Skeletal muscle cell (primary cell): Measurements from ENCODE around the gene PTPRT.

Source experiments
- DNase-seq: peaks from one replicate; pipeline ENCODE4 v3.0.0-alpha.2; 2010; ENCODE audit warnings: low read depth
- H3K4me3 ChIP-seq: 2 replicates; pipeline ENCODE4 v1.5.1; 2011; ENCODE audit warnings: low read depth, mild to moderate bottlenecking, control low read depth, low read length, moderate library complexity

PTPRT gene

DNA sequence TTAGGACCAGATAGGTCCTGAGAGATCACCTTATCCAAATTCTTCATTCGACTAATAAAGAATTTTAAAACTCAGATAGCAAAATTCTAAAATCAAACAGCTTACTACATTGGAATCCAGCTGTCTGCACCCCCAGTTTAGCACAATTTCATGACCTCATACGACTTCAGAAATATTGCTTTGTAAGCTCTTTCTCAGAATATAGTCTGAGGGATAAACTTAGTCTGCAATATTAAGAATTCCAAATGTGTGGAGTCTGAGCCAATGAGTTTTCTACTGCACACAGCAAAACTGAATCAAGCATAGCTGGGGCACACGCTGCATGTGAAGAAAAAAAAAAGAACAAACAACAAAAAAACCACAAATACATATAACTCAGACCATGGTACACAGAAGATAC lies 1029.9 kb downstream of the PTPRT start:
- DNase-seq: no peak
- no peak overlapping the region for H3K4me3 ChIP-seq

GRCh38 chr20:42158272-42158671 lies 1031.4 kb downstream of the PTPRT start:
- no peak overlapping the region for H3K4me3 ChIP-seq
- DNase-seq: no peak

DNA sequence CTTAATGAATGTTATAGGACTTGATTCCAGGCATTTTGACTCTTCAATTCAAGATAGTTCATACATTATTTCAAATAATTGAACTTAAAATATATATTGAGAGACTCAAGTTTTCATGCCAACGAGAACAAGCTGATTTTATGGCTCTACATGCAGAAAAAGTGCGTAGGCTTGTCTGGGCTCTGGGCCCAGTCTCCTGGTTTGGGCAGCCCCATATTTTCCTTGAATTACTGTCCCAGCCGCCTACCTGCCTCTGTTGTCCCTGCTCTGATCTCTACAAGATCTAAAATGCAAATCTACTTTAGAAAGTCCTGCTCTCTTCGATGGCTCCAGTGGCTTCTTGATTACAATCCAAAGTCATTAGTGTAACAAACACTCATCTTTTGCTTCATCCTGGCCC lies 1034.1 kb downstream of the PTPRT start:
- no peak overlapping the region for H3K4me3 ChIP-seq
- DNase-seq: no peak

- DNase-seq: no peak
Observed at GRCh38 chr20:42152575-42152974, 1037.1 kb downstream of the PTPRT start.

GRCh38 chr20:42150230-42150629 lies 1039.5 kb downstream of the PTPRT start:
- DNase-seq: no peak
- no peak overlapping the region for H3K4me3 ChIP-seq

More at GRCh38 chr20:42152575-42152974, 1037.1 kb downstream of the PTPRT start:
- no peak overlapping the region for H3K4me3 ChIP-seq

GRCh38 chr20:42138729-42139128 lies 1051.0 kb downstream of the PTPRT start:
- DNase-seq: no peak
- H3K4me3 ChIP-seq: no peak overlapping the region

DNA sequence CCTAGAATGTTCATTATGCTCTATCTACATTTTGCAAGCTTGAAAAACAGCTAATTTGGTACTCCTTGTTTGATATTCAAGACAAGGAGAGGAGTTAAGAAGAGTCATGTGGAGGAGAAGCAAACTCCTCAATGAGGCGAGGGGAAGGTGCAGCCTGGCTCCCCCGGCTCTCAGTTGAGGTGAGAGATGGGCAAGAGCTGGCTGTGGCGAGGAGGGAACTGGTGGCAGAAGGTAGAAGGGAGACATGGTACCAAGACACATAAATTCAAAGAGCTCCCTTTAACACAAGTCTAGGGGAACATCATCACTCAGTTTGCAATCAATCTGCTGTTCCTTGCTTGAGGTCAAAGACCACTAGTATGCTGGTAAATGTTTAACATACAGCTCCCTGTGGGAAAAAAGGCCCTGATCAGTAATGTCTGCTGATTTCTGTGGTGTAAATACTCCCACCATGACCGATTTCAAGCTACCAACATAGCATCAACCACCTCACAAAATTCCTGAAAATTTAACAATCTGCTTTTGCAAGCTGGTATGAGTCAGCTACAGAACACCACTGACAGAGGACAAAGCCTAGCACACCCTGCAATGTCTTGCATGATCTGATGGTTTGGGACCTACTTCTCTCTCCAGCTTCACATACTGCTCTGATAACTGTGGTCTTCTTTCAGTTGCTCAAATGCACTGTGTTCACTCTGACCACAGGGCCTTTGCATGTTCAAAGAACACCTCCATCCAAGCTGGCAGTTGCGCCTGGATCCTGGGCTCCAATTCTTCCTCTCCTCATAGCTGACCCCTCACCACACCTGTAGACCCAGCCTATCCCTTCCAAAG lies 1055.2 kb downstream of the PTPRT start:
- DNase-seq: no peak
- no peak overlapping the region for H3K4me3 ChIP-seq

GRCh38 chr20:42130810-42131596 lies 1058.7 kb downstream of the PTPRT start:
- H3K4me3 ChIP-seq: no peak overlapping the region
- DNase-seq: no peak

DNA sequence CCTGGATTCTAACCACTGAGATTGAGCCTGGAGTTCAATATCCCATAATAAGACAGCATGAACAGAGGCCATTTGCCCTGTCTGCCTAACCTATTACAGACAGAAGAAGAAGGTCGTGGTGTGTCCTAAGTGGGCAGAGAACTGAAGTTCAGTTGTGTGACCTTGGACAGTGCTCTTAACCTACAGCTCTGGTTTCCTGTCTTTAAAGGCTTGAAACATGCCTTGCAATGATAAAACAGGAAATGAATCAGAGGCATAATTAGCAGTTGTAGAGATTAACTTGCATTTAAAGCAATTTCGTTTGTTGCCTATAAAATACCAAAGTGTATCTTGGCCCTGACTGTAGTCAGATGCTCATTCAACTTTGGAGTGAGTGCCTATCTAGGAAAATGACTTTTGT lies 1064.3 kb downstream of the PTPRT start:
- no peak overlapping the region for H3K4me3 ChIP-seq
- no peak for DNase-seq

DNA sequence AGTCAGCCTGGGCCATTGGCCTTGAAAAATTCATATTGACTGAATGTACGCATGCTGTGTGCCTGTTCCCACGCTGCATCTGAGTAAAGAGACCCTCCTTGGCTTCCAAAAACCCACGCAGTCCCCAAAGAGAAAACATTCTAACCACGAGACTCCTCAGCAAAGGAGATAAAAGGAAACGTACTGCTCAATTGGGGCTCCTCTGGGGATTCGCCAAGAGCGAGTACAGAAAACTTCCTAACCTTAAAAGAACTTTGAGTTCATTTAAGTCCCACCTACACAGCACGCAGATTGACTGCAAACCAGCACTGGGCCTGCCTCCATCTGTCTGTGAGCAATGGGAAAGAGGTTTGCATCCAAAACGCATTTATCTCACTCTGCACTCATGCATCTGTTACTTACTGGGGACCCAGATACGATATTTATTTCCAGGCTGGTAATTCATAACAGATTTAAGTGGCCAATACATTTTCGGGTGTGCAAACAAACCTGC lies 1065.7 kb downstream of the PTPRT start:
- no peak overlapping the region for H3K4me3 ChIP-seq
- DNase-seq: no peak

GRCh38 chr20:42118409-42119125 lies 1071.1 kb downstream of the PTPRT start:
- DNase-seq: no peak
- H3K4me3 ChIP-seq: no peak overlapping the region

DNA sequence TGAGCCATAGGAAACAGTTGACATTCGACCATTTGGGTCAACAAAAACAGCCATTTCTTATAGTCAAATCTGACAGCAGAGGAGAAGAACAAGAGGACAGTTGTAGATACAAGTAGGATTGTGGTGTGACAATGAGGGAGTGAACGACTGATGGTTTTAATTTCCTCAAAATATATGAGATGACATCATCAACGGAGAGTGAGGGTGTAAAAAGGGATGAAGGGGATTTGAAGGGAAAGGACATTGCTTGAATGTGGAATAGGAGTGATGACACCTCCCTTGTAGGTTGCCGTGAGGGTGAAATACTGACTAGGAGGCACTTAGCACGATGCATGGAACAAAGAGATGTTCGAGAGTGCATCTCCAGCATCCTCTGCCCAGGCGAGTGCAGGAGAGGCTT lies 1071.7 kb downstream of the PTPRT start:
- DNase-seq: no peak
- H3K4me3 ChIP-seq: no peak overlapping the region

- DNase-seq: no peak
- no peak overlapping the region for H3K4me3 ChIP-seq
Observed at GRCh38 chr20:42113236-42113635, 1076.5 kb downstream of the PTPRT start.

DNA sequence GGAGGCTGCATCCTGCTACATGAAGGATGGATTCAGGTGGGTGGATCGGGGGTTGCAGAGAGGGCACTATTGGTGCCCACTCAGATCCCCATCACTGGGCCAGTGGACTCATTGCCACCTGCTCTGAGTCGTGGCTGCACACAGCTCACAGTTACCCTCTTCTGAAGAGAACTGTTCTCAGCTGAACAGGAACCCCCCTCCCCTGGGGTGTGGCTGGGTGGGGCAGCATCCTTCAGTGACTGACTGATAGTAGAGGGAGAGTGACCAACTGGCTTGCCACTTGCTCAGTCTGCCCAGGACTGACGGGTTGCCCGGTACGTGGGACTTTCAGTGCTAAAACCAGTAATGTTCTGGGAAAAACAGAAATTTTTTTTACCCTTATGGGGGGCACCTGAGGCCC lies 1077.5 kb downstream of the PTPRT start:
- no peak for DNase-seq

GRCh38 chr20:42111349-42111748 lies 1078.4 kb downstream of the PTPRT start:
- no peak overlapping the region for H3K4me3 ChIP-seq
- no peak for DNase-seq

More for the DNA sequence above, 1077.5 kb downstream of the PTPRT start:
- no peak overlapping the region for H3K4me3 ChIP-seq

GRCh38 chr20:42110301-42110700 lies 1079.4 kb downstream of the PTPRT start:
- H3K4me3 ChIP-seq: no peak overlapping the region
- DNase-seq: no peak

GRCh38 chr20:42102000-42102399 lies 1087.7 kb downstream of the PTPRT start:
- H3K4me3 ChIP-seq: no peak overlapping the region
- no peak for DNase-seq

DNA sequence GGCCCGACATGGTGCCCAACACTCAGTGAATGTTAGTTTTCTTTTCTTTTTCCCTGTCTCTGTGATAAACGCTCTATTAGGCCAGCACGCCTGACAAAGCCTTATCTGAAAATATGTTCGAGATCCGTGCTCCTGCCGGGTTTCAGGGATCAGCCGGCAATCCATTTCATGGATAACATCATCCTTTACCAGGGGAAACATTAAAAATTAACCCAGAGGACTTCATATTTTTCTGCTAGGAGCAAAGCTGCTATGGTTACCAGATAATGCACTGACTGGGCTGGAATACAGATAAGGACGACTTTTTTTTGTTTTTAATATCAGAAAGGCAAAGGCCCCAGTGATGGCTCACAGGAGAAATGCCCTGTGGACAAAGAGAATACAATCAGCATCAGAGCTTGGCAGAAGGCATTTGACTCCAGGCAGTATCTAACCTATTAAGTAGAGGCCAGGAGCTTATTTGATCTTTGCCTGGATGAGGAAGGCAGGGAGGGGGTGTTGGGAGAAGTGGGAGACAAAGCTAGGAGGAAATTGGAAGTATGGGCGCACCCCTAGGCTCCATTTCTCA lies 1089.5 kb downstream of the PTPRT start:
- no peak overlapping the region for H3K4me3 ChIP-seq
- DNase-seq: no peak

DNA sequence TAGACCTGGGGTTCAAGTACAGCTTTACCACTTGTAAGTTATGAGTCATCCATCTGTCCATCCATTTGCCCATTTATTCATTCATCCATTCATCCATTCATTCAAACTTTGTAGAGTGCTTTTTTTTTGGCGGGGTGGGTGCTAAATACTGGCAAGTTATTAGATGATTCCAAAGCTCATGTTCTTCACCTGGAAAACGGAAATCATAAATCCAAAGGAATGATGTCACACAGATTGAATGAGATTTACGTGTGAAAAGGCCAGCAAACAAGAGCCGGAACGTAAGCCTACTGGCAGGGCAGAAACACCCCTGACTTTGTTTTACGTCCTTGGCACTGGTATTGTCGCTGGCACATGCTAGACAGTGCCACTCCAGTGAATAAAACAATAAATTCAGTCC lies 1090.6 kb downstream of the PTPRT start:
- no peak overlapping the region for H3K4me3 ChIP-seq
- DNase-seq: no peak

DNA sequence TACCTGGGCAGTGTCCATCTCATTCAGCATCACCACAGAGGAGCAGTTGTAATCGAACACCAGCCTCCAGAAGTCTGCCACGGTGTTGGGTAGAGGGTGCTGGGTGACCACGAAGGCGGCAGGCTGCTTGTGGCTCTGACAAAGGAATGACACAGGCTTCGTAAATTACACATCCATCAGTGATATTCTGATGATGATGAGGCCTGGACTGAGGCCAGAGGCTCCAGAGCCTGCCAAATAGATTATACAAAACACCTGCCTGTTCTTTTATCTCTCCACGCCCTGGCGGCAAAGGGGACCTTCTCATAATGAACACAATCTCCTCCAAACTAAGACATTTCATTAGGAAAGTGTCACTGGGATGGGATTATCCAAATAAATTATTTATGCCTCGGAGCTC lies 1091.3 kb downstream of the PTPRT start:
- no peak overlapping the region for H3K4me3 ChIP-seq
- DNase-seq: no peak
